OCI-LY7 (cell line): ENCODE measurements around the gene CCDC93. TPM values are rescaled to one million over a fixed set of nuclear protein-coding genes. Genes with fewer than 3 reads are reported as not detected.

Experiments
- small RNA-seq: library from RNA; depleted of rRNA; stranded (forward); fragments of <200 nt; gene quantifications from one replicate; pipeline ENCODE3, GENCODE V24; 2014
- total RNA-seq, 2 experiments: library from RNA; depleted of rRNA in 1 of 2; stranded (reverse); fragments of >200 nt in 1 of 2; shearing (Covaris generic) in 1 of 2; gene quantifications; 2 replicates each; pipeline ENCODE4 v1.2.3, GENCODE V29; 2014 to 2022

CCDC93 gene
- total RNA-seq, 2 experiments from 2014 or later: 25.6 to 53.8 TPM

Small RNAs within 50 kb of the gene (small RNA-seq; reads per million reads assigned to genes)
- not detected for gene RN7SL111P

Other genes with a start within 250 kb of the CCDC93 start
- gene DDX18, start 199.4 kb downstream of the CCDC93 start, total RNA-seq (2014; rRNA removed; shearing (Covaris generic)): 61.1 and 68.5 TPM in 2 replicates
- 146 and 160 TPM in 2 replicates for gene DDX18, start 199.4 kb downstream of the CCDC93 start, total RNA-seq (2022)
- 3.4 and 5.9 TPM in 2 replicates for gene INSIG2, start 74.4 kb upstream of the CCDC93 start, total RNA-seq (2014; rRNA removed; shearing (Covaris generic))
- 17.4 and 21.2 TPM in 2 replicates for gene INSIG2, start 74.4 kb upstream of the CCDC93 start, total RNA-seq (2022)